ENCODE data around the gene NFAT5.

- TF ChIP-seq CTCF (IDR thresholded peaks at IDR 0.05; ENCODE audit: borderline replicate concordance, extremely low read depth, low read length, poor library complexity, severe bottlenecking) (no peak), EZH2 (IDR thresholded peaks at IDR 0.05; ENCODE audit: borderline replicate concordance, low read depth, low read length, severe bottlenecking) (no peak)
Measured at GRCh38 chr16:69544088-69544487, 21.7 kb upstream of the NFAT5 start.

Data from DND-41 (cell line).